ENCODE measurements around the gene SMNDC1.

GRCh38 chr10:110330675-110331074, 26.0 kb upstream of the SMNDC1 start:
- TF ChIP-seq POLR2A (IDR thresholded peaks at IDR 0.05) = no peak
- TF ChIP-seq CTCF (IDR thresholded peaks at IDR 0.05) = no peak
- TF ChIP-seq POLR2AphosphoS5 (IDR thresholded peaks at IDR 0.05) = no peak
